ENCODE results near the gene ANK3. TPM values are rescaled to one million over a fixed set of nuclear protein-coding genes. Genes with fewer than 3 reads are reported as not detected.

ANK3 gene
- total RNA-seq, 1 experiment from 2014 or later = 69.6 TPM

DNA sequence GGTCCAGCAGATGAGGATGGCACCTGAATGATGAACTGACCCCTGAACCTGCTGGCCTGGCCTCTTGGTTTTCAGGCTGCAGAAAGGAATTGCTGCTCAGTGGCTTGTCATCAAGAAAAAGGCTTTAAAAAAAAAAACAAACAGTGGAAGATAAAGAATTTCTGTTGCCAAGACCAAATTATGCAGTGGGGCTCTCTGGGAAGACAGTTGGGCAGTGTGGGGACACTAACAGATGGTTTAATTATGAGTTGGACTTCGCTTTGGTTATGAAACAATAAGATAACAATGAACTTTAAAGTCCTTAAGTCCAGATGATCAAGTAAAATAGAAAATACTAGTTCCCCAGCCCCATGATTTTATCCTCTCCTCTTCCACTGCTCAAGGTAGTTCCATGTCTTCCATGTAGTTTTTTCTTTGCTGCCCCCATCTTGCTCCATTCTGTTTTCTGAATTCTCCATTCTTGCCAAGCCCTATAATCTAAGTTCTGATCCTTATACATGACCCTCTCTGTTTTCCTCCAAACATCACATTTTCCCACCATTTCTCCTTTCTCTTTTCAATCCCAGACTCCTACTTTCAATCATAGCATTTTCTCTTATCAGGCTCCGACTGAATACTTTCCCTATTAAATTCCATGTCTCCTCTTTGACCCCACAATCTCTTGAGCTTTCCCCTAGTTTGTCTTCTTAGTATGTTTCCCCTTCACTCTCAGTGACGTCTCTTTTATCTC, 52.6 kb downstream of the ANK3 start (continued):
- TF ChIP-seq, protein P1, sequence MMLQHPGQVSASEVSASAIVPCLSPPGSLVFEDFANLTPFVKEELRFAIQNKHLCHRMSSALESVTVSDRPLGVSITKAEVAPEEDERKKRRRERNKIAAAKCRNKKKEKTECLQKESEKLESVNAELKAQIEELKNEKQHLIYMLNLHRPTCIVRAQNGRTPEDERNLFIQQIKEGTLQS (CRISPR knock-in tag; conservative IDR thresholded peaks at IDR 0.05) = no peak

DNA sequence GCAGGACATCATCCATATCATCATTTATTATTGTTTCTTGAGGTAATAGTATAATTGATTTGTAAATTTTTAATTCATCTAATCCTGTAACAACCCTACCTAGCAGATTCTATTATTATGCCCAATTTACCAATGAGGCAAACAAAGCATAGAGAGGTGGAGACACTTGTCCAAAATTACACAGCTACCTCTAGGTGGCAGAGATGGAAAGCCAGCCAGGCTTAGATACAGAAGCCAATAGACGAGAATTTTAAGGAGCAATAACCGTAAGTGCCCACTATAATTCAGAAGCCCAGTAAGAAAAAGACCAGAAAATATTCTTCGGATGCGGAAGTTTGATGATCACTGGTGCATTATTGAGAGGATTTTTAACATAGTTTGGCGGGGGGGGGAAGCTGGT, 54.0 kb downstream of the ANK3 start:
- H3K27me3 Mint-ChIP-seq (ENCODE audit: low read depth) = no peaks in the 10 kb centered on the region
- ChIA-PET CTCF (interaction anchor here (0.8 to 1.2 kb wide), 10 partner anchors 14 to 328 kb away, joined by 3 to 6 read pairs (median 3); no protein-coding TSS in a partner anchor), POLR2A (no interaction called here)
- DNase-seq (ENCODE audit: low spot score) (no peak), ATAC-seq (peak; percentile 29)
- peaks cover 49% of the 10 kb centered on the region for H3K4me1 Mint-ChIP-seq
- no peak overlapping the region for H3K27ac Mint-ChIP-seq
- H3K9me3 Mint-ChIP-seq = no peaks in the 10 kb centered on the region
- no peaks in the 10 kb centered on the region for H3K36me3 Mint-ChIP-seq
- no peak overlapping the region for H3K4me3 Mint-ChIP-seq
- TF ChIP-seq GABPB1 (CRISPR knock-in tag; IDR thresholded peaks at IDR 0.05) = no peak
- TF ChIP-seq ETV6 (CRISPR knock-in tag; IDR thresholded peaks at IDR 0.05) = no peak
- no peak for TF ChIP-seq ZNF138 (CRISPR knock-in tag; conservative IDR thresholded peaks at IDR 0.05)
- TF ChIP-seq MYBL2 (CRISPR knock-in tag; IDR thresholded peaks at IDR 0.05) = no peak
- TF ChIP-seq, protein P2, sequence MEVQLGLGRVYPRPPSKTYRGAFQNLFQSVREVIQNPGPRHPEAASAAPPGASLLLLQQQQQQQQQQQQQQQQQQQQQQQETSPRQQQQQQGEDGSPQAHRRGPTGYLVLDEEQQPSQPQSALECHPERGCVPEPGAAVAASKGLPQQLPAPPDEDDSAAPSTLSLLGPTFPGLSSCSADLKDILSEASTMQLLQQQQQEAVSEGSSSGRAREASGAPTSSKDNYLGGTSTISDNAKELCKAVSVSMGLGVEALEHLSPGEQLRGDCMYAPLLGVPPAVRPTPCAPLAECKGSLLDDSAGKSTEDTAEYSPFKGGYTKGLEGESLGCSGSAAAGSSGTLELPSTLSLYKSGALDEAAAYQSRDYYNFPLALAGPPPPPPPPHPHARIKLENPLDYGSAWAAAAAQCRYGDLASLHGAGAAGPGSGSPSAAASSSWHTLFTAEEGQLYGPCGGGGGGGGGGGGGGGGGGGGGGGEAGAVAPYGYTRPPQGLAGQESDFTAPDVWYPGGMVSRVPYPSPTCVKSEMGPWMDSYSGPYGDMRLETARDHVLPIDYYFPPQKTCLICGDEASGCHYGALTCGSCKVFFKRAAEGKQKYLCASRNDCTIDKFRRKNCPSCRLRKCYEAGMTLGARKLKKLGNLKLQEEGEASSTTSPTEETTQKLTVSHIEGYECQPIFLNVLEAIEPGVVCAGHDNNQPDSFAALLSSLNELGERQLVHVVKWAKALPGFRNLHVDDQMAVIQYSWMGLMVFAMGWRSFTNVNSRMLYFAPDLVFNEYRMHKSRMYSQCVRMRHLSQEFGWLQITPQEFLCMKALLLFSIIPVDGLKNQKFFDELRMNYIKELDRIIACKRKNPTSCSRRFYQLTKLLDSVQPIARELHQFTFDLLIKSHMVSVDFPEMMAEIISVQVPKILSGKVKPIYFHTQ (CRISPR knock-in tag; IDR thresholded peaks at IDR 0.05) = no peak
- TF ChIP-seq, protein P3, sequence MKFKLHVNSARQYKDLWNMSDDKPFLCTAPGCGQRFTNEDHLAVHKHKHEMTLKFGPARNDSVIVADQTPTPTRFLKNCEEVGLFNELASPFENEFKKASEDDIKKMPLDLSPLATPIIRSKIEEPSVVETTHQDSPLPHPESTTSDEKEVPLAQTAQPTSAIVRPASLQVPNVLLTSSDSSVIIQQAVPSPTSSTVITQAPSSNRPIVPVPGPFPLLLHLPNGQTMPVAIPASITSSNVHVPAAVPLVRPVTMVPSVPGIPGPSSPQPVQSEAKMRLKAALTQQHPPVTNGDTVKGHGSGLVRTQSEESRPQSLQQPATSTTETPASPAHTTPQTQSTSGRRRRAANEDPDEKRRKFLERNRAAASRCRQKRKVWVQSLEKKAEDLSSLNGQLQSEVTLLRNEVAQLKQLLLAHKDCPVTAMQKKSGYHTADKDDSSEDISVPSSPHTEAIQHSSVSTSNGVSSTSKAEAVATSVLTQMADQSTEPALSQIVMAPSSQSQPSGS (CRISPR knock-in tag; IDR thresholded peaks at IDR 0.05; ENCODE audit: borderline replicate concordance, low read depth) = no peak
- TF ChIP-seq, protein P4, sequence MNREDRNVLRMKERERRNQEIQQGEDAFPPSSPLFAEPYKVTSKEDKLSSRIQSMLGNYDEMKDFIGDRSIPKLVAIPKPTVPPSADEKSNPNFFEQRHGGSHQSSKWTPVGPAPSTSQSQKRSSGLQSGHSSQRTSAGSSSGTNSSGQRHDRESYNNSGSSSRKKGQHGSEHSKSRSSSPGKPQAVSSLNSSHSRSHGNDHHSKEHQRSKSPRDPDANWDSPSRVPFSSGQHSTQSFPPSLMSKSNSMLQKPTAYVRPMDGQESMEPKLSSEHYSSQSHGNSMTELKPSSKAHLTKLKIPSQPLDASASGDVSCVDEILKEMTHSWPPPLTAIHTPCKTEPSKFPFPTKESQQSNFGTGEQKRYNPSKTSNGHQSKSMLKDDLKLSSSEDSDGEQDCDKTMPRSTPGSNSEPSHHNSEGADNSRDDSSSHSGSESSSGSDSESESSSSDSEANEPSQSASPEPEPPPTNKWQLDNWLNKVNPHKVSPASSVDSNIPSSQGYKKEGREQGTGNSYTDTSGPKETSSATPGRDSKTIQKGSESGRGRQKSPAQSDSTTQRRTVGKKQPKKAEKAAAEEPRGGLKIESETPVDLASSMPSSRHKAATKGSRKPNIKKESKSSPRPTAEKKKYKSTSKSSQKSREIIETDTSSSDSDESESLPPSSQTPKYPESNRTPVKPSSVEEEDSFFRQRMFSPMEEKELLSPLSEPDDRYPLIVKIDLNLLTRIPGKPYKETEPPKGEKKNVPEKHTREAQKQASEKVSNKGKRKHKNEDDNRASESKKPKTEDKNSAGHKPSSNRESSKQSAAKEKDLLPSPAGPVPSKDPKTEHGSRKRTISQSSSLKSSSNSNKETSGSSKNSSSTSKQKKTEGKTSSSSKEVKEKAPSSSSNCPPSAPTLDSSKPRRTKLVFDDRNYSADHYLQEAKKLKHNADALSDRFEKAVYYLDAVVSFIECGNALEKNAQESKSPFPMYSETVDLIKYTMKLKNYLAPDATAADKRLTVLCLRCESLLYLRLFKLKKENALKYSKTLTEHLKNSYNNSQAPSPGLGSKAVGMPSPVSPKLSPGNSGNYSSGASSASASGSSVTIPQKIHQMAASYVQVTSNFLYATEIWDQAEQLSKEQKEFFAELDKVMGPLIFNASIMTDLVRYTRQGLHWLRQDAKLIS (CRISPR knock-in tag; IDR thresholded peaks at IDR 0.05; ENCODE audit: borderline replicate concordance) = no peak
- TF ChIP-seq, protein P5, sequence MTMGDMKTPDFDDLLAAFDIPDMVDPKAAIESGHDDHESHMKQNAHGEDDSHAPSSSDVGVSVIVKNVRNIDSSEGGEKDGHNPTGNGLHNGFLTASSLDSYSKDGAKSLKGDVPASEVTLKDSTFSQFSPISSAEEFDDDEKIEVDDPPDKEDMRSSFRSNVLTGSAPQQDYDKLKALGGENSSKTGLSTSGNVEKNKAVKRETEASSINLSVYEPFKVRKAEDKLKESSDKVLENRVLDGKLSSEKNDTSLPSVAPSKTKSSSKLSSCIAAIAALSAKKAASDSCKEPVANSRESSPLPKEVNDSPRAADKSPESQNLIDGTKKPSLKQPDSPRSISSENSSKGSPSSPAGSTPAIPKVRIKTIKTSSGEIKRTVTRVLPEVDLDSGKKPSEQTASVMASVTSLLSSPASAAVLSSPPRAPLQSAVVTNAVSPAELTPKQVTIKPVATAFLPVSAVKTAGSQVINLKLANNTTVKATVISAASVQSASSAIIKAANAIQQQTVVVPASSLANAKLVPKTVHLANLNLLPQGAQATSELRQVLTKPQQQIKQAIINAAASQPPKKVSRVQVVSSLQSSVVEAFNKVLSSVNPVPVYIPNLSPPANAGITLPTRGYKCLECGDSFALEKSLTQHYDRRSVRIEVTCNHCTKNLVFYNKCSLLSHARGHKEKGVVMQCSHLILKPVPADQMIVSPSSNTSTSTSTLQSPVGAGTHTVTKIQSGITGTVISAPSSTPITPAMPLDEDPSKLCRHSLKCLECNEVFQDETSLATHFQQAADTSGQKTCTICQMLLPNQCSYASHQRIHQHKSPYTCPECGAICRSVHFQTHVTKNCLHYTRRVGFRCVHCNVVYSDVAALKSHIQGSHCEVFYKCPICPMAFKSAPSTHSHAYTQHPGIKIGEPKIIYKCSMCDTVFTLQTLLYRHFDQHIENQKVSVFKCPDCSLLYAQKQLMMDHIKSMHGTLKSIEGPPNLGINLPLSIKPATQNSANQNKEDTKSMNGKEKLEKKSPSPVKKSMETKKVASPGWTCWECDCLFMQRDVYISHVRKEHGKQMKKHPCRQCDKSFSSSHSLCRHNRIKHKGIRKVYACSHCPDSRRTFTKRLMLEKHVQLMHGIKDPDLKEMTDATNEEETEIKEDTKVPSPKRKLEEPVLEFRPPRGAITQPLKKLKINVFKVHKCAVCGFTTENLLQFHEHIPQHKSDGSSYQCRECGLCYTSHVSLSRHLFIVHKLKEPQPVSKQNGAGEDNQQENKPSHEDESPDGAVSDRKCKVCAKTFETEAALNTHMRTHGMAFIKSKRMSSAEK (CRISPR knock-in tag; IDR thresholded peaks at IDR 0.05; ENCODE audit: borderline replicate concordance) = no peak
- TF ChIP-seq, protein P6, sequence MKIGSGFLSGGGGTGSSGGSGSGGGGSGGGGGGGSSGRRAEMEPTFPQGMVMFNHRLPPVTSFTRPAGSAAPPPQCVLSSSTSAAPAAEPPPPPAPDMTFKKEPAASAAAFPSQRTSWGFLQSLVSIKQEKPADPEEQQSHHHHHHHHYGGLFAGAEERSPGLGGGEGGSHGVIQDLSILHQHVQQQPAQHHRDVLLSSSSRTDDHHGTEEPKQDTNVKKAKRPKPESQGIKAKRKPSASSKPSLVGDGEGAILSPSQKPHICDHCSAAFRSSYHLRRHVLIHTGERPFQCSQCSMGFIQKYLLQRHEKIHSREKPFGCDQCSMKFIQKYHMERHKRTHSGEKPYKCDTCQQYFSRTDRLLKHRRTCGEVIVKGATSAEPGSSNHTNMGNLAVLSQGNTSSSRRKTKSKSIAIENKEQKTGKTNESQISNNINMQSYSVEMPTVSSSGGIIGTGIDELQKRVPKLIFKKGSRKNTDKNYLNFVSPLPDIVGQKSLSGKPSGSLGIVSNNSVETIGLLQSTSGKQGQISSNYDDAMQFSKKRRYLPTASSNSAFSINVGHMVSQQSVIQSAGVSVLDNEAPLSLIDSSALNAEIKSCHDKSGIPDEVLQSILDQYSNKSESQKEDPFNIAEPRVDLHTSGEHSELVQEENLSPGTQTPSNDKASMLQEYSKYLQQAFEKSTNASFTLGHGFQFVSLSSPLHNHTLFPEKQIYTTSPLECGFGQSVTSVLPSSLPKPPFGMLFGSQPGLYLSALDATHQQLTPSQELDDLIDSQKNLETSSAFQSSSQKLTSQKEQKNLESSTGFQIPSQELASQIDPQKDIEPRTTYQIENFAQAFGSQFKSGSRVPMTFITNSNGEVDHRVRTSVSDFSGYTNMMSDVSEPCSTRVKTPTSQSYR (CRISPR knock-in tag; IDR thresholded peaks at IDR 0.05) = no peak
- TF ChIP-seq, protein P7, sequence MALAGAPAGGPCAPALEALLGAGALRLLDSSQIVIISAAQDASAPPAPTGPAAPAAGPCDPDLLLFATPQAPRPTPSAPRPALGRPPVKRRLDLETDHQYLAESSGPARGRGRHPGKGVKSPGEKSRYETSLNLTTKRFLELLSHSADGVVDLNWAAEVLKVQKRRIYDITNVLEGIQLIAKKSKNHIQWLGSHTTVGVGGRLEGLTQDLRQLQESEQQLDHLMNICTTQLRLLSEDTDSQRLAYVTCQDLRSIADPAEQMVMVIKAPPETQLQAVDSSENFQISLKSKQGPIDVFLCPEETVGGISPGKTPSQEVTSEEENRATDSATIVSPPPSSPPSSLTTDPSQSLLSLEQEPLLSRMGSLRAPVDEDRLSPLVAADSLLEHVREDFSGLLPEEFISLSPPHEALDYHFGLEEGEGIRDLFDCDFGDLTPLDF (CRISPR knock-in tag; IDR thresholded peaks at IDR 0.05) = no peak
- TF ChIP-seq FOXP1 (CRISPR knock-in tag; IDR thresholded peaks at IDR 0.05; ENCODE audit: borderline replicate concordance) = no peak
- TF ChIP-seq ESRRA (CRISPR knock-in tag; IDR thresholded peaks at IDR 0.05; ENCODE audit: borderline replicate concordance) = no peak
- TF ChIP-seq CREM (CRISPR knock-in tag; IDR thresholded peaks at IDR 0.05) = no peak
- no peak for TF ChIP-seq ELF4 (CRISPR knock-in tag; IDR thresholded peaks at IDR 0.05; ENCODE audit: low read depth)
- no peak for TF ChIP-seq NR3C1 (CRISPR knock-in tag; conservative IDR thresholded peaks at IDR 0.05; ENCODE audit: low read depth)
- no peak for TF ChIP-seq CBFB (CRISPR knock-in tag; IDR thresholded peaks at IDR 0.05; ENCODE audit: low read depth)
- no peak for TF ChIP-seq GTF2I (CRISPR knock-in tag; conservative IDR thresholded peaks at IDR 0.05)

Data from WTC11 (cell line).